DND-41 (cell line): ENCODE data around the gene COL9A3.

Experiments
- EZH2 ChIP-seq: IDR thresholded peaks from 3 replicates; pipeline ENCODE4 v1.6.1; 2012; ENCODE audit warnings: borderline replicate concordance, low read depth, mild to moderate bottlenecking, moderate library complexity, low read length, inconsistent platforms; ENCODE audit not compliant: severe bottlenecking
- TF ChIP-seq, protein P1 (sequence below): IDR thresholded peaks from 2 replicates; pipeline ENCODE4 v1.5.1; 2012; ENCODE audit warnings: borderline replicate concordance, low read length, moderate library complexity, mild to moderate bottlenecking; ENCODE audit not compliant: poor library complexity, severe bottlenecking; ENCODE audit errors: extremely low read depth

DNA sequence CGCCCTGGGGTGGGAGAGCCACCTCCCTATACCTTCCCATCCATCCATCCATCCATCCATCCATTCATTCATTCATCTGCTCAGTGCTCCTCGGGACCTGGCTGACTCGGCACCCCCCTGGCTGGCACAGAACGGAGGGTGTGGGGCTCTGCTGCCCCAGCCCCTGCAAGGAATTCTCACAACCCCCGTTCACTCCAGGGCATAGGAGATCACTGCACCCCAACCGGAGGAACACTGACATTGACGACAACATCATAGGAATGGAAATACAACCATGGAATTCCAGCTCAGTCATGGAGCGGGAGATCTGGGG lies 48.7 kb upstream of the COL9A3 start:
- TF ChIP-seq, protein P1, sequence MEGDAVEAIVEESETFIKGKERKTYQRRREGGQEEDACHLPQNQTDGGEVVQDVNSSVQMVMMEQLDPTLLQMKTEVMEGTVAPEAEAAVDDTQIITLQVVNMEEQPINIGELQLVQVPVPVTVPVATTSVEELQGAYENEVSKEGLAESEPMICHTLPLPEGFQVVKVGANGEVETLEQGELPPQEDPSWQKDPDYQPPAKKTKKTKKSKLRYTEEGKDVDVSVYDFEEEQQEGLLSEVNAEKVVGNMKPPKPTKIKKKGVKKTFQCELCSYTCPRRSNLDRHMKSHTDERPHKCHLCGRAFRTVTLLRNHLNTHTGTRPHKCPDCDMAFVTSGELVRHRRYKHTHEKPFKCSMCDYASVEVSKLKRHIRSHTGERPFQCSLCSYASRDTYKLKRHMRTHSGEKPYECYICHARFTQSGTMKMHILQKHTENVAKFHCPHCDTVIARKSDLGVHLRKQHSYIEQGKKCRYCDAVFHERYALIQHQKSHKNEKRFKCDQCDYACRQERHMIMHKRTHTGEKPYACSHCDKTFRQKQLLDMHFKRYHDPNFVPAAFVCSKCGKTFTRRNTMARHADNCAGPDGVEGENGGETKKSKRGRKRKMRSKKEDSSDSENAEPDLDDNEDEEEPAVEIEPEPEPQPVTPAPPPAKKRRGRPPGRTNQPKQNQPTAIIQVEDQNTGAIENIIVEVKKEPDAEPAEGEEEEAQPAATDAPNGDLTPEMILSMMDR, result no peak
- TF ChIP-seq EZH2, result no peak
